GM23248 (cell line): ENCODE results near the gene CLECL1.

Source experiments
- EZH2 ChIP-seq: fragments of 200-600 bp; sonication (generic); IDR thresholded peaks from 2 replicates; pipeline ENCODE4 v1.6.1; 2018; ENCODE audit warnings: antibody characterized with exemption, mild to moderate bottlenecking; ENCODE audit not compliant: insufficient read depth, poor library complexity, severe bottlenecking
- EZH2phosphoT487 ChIP-seq: fragments of 200-600 bp; sonication (generic); IDR thresholded peaks from 2 replicates; pipeline ENCODE4 v1.6.1; 2018; ENCODE audit warnings: antibody characterized with exemption, moderate library complexity, mild to moderate bottlenecking, low read depth; ENCODE audit not compliant: insufficient read depth

- no peak for TF ChIP-seq EZH2
- TF ChIP-seq EZH2phosphoT487 = no peak
Observed at GRCh38 chr12:9706086-9706685, 26.7 kb downstream of the CLECL1 start.
